Measurements from ENCODE around the gene TTLL11. TPM values are rescaled to one million over a fixed set of nuclear protein-coding genes. Genes with fewer than 3 reads are reported as not detected.

The TTLL11 gene
- total and polyA plus RNA-seq, 3 experiments from 2014 or later: 4.0 to 6.2 (median 4.5) TPM

DNA sequence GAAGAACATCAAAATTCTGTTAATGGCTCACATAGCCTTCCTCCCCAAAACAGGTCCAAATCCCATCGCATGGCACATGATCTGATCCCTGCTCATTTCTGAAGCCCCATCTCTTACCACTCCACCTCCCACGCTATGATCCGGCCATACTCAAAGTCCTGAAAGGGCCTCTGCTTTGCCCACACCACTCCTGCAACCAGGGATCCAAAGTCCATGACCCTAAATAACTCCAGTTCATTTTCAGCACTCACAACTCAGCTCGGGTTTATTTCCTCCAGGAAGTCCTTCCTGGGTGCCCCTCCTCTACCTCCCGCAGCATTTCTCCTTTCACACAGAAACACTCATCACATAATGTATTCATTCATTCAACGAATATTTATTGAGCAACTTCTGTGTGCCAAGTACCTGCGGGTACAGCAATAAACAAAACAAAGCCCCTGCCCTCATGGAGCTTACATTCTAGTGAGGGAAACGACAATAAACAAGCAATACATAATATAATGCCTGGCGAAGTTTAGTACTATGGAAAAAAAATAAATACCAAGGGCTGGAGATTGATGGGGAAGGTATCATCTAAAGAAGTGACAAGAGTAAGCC lies 2.7 kb downstream of the TTLL11 start:
- Mint-ChIP-seq H3K9me3 (no peaks in the 10 kb centered on the region), H3K36me3 (peaks cover 0 to 7% (median 7%) of the 10 kb centered on the region in 3 donors), H3K4me1 (peaks cover 32 to 48% (median 43%) of the 10 kb centered on the region in 3 donors), H3K27me3 (no peaks in the 10 kb centered on the region), H3K27ac (peak overlapping the region in 2 of 8 donors; percentile 70 to 87), H3K4me3 (peak overlapping the region in 4 of 7 donors; percentile 15 to 95 (median 42))
- ChIA-PET CTCF (no interaction called here), POLR2A (no interaction called here)
- Histone ChIP-seq H3K9me3 (ENCODE audit: low read length) (no peaks in the 10 kb centered on the region), H3K27ac (ENCODE audit: low read depth, low read length) (no peak overlapping the region), H3K4me3 (ENCODE audit: low read length) (no peak overlapping the region), H3K27me3 (ENCODE audit: insufficient read depth, low read length, poor library complexity, severe bottlenecking) (no peaks in the 10 kb centered on the region), H3K36me3 (ENCODE audit: insufficient read depth, low read length) (no peaks in the 10 kb centered on the region), H3K4me1 (ENCODE audit: insufficient read depth, low read length) (peaks cover 39% of the 10 kb centered on the region)
- no peak for DNase-seq

DNA sequence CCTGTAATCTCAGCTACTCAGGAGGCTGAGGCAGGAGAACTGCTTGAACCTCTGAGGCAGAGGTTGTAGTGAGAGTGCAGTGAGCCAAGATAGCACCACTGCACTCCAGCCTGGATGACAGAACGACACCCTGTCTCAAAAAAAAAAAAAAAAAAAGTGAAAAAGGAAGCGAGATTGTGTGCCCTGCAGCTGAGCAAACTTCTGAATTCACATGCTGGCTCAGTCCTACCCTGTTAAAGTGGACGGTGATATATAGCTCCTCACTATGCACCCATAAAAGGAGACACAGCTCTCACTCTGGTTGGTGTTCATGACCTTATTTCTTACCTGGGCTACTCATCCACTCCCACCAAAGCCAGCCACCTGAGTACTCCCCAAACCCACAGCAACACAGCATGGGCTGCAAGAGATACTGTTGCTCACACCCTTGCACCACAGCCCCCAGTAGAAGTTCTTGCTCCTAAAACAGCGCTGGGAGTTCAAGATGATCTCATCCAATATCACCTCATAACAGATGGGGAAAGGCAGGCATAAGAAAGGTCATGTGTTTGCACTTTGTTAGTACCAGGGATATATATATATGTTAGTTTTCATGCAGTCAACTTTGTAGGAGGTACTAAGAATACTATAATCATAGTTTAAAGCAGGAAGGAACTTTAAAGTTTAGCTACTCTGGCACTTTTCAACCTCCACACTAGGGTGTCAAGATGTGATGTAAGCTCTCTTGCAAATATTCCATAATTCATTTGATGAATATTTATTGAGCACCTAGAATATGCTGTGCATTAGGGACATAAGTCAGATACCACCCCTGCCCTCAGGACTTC lies 4.0 kb downstream of the TTLL11 start:
- H3K27ac Mint-ChIP-seq: no peak overlapping the region
- peaks cover 31% of the 10 kb centered on the region for H3K4me1 ChIP-seq (ENCODE audit: insufficient read depth, low read length)
- peak overlapping the region in 1 of 7 donors; percentile 18 for H3K4me3 Mint-ChIP-seq
- no peaks in the 10 kb centered on the region for H3K27me3 Mint-ChIP-seq
- H3K9me3 ChIP-seq (ENCODE audit: low read length): no peaks in the 10 kb centered on the region
- H3K27ac ChIP-seq (ENCODE audit: low read depth, low read length): no peak overlapping the region
- H3K9me3 Mint-ChIP-seq: no peaks in the 10 kb centered on the region
- CTCF ChIA-PET: interaction anchor here (1.4 to 2.2 kb wide), 3 partner anchors 9 to 13 kb away, joined by 4 to 11 read pairs (median 5); no protein-coding TSS in a partner anchor
- no peaks in the 10 kb centered on the region for H3K27me3 ChIP-seq (ENCODE audit: insufficient read depth, low read length, poor library complexity, severe bottlenecking)
- H3K4me3 ChIP-seq (ENCODE audit: low read length): no peak overlapping the region
- no peak for DNase-seq
- POLR2A ChIA-PET: no interaction called here
- peaks cover 24 to 40% (median 33%) of the 10 kb centered on the region in 3 donors for H3K4me1 Mint-ChIP-seq
- peaks cover 0 to 7% (median 7%) of the 10 kb centered on the region in 3 donors for H3K36me3 Mint-ChIP-seq
- no peaks in the 10 kb centered on the region for H3K36me3 ChIP-seq (ENCODE audit: insufficient read depth, low read length)

DNA sequence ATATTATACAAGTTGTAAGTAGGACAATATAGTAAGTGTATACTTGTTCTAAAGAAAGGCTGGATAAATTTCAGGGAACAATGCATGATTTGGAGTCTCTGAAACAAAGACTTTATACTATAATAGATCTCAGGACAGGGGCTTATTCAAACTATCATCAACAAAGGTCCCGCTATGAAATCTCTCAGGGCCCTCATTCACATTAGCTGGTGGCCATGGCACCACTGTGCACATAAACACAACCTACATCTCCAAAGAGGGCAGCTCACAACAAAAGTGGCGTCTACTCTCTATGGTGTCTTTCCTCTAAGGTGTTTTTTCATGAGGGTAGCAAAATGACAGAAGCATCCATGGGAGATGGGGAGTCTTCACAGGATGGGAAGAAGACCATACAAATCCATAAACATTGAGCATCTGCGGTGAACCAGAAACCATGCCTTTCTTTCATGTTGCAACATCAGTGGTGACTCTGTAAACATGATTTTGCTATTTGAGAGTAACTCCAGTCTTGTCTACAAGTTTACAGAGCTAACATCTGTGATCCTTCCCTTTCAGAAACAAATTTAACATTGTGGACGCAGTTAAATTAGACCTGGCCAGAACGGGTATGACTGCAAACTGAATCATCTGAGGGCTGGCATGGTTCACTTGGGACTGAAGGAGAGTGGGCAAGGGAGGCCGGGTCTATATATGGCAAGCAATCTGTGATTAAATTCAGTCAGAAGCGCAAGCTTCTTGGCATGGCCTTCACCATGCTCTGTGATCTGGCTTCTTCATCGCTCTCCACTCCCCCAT lies 5.5 kb downstream of the TTLL11 start:
- H3K36me3 ChIP-seq (ENCODE audit: insufficient read depth, low read length): no peaks in the 10 kb centered on the region
- CTCF ChIA-PET: interaction anchor here (1.4 to 2.2 kb wide), 3 partner anchors 10 to 14 kb away, joined by 4 to 11 read pairs (median 5); no protein-coding TSS in a partner anchor
- no peaks in the 10 kb centered on the region for H3K9me3 ChIP-seq (ENCODE audit: low read length)
- H3K4me1 ChIP-seq (ENCODE audit: insufficient read depth, low read length): peaks cover 24% of the 10 kb centered on the region
- H3K4me3 Mint-ChIP-seq: no peak overlapping the region
- no peaks in the 10 kb centered on the region for H3K9me3 Mint-ChIP-seq
- no peak overlapping the region for H3K27ac ChIP-seq (ENCODE audit: low read depth, low read length)
- no peak overlapping the region for H3K27ac Mint-ChIP-seq
- no peaks in the 10 kb centered on the region for H3K27me3 Mint-ChIP-seq
- peaks cover 0 to 7% (median 5%) of the 10 kb centered on the region in 3 donors for H3K36me3 Mint-ChIP-seq
- H3K4me1 Mint-ChIP-seq: peaks cover 21 to 34% (median 28%) of the 10 kb centered on the region in 3 donors
- no peak overlapping the region for H3K4me3 ChIP-seq (ENCODE audit: low read length)
- no peak for DNase-seq
- H3K27me3 ChIP-seq (ENCODE audit: insufficient read depth, low read length, poor library complexity, severe bottlenecking): no peaks in the 10 kb centered on the region
- POLR2A ChIA-PET: no interaction called here

DNA sequence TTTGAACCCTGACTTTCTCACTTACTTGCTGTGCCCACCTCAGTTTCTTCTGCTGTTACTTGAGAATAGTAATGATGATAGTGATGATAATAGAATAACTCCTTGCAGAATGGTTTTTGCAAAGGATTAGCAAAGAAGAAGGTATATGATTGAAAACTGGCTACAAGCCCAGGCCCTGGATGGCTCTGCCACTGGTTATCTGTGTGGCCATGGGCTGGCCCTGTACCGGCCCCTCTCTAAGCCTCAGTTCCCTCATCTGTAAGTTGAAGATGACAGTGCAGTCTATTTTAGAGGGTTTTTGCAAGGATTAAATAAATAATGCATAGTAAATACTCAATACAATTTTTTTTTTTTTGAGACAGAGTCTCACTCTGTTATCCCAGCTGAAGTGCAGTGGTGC lies 6.2 kb downstream of the TTLL11 start:
- POLR2A ChIA-PET: no interaction called here
- Histone ChIP-seq H3K36me3 (ENCODE audit: insufficient read depth, low read length) (no peaks in the 10 kb centered on the region), H3K4me1 (ENCODE audit: insufficient read depth, low read length) (peaks cover 17% of the 10 kb centered on the region), H3K27ac (ENCODE audit: low read depth, low read length) (no peak overlapping the region), H3K9me3 (ENCODE audit: low read length) (no peaks in the 10 kb centered on the region), H3K27me3 (ENCODE audit: insufficient read depth, low read length, poor library complexity, severe bottlenecking) (no peaks in the 10 kb centered on the region), H3K4me3 (ENCODE audit: low read length) (no peak overlapping the region)
- Mint-ChIP-seq H3K4me3 (no peak overlapping the region), H3K9me3 (no peaks in the 10 kb centered on the region), H3K36me3 (peaks cover 0 to 7% (median 2%) of the 10 kb centered on the region in 3 donors), H3K27me3 (no peaks in the 10 kb centered on the region), H3K27ac (no peak overlapping the region), H3K4me1 (peaks cover 16 to 28% (median 22%) of the 10 kb centered on the region in 3 donors)
- CTCF ChIA-PET: interaction anchor here (2.2 kb wide), 1 partner anchor 12 kb away, joined by 11 read pairs; no protein-coding TSS in a partner anchor
- no peak for DNase-seq

DNA sequence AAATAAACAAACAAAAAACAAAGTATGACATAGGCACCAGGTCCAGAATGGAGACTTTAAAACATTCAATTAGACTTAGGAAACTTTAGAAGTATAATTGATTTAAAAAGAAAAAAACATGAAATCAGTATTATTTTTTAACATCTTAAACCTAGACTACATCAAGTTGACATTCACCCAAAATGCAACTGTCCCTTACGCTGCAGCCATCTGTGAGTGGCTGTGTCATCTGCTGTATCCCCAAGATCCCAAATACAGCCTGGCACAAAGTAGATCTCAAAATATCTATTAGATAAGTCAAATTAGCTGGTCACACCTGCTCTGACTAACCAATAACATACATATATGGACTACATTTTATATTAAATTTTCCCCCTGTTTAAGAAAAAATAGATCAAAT lies 7.8 kb downstream of the TTLL11 start:
- no peak for DNase-seq
- H3K4me3 ChIP-seq (ENCODE audit: low read length): no peak overlapping the region
- H3K27me3 ChIP-seq (ENCODE audit: insufficient read depth, low read length, poor library complexity, severe bottlenecking): no peaks in the 10 kb centered on the region
- Mint-ChIP-seq H3K36me3 (peaks cover 0 to 4% (median 1%) of the 10 kb centered on the region in 3 donors), H3K27ac (no peak overlapping the region), H3K4me3 (no peak overlapping the region), H3K9me3 (no peaks in the 10 kb centered on the region), H3K27me3 (no peaks in the 10 kb centered on the region), H3K4me1 (peaks cover 4 to 12% (median 6%) of the 10 kb centered on the region in 3 donors)
- CTCF ChIA-PET: interaction anchor here (2.2 kb wide), 1 partner anchor 14 kb away, joined by 8 read pairs; no protein-coding TSS in a partner anchor
- POLR2A ChIA-PET: no interaction called here
- H3K4me1 ChIP-seq (ENCODE audit: insufficient read depth, low read length): peaks cover 3% of the 10 kb centered on the region
- no peaks in the 10 kb centered on the region for H3K36me3 ChIP-seq (ENCODE audit: insufficient read depth, low read length)
- H3K9me3 ChIP-seq (ENCODE audit: low read length): no peaks in the 10 kb centered on the region
- H3K27ac ChIP-seq (ENCODE audit: low read depth, low read length): no peak overlapping the region

DNA sequence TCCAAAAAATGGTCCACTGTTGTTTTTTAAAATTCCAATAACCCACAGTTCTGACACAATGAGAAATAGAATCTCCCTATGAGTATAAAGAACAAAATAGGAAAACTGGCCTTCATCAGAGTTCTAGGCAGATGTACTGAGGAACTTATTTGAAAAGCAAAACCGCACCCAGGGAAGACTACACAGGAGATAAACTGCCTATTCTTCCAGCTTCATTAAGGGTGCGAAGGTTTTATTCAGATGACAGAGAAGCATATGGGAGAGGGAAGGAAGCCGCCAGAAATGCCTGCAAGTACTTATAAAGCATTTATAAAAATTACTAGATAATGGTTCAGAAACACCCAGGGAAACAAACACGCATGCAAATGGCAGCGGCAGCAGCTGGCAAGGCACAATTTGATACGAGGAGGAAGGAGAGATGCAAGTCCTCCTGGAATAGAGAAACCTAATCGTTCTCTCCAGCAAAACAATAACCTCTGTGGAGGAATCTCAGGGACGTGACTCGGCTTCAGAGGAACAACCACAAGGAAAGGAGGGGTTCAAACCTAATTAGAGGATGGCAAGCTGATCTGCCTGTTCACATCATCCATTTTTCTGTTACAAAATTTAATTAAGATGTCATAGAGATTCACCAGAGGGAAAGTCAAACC lies 9.0 kb downstream of the TTLL11 start:
- Mint-ChIP-seq H3K36me3 (peaks cover 0 to 3% (median 3%) of the 10 kb centered on the region in 3 donors), H3K4me3 (no peak overlapping the region), H3K9me3 (no peaks in the 10 kb centered on the region), H3K27ac (peak overlapping the region in 1 of 8 donors; percentile 65), H3K4me1 (peaks cover 2 to 9% (median 3%) of the 10 kb centered on the region in 3 donors), H3K27me3 (no peaks in the 10 kb centered on the region)
- H3K27ac ChIP-seq (ENCODE audit: low read depth, low read length): no peak overlapping the region
- no peaks in the 10 kb centered on the region for H3K36me3 ChIP-seq (ENCODE audit: insufficient read depth, low read length)
- no peak for DNase-seq
- H3K4me1 ChIP-seq (ENCODE audit: insufficient read depth, low read length): no peaks in the 10 kb centered on the region
- CTCF ChIA-PET: interaction anchor here (2.2 kb wide), 1 partner anchor 15 kb away, joined by 8 read pairs; no protein-coding TSS in a partner anchor
- no peak overlapping the region for H3K4me3 ChIP-seq (ENCODE audit: low read length)
- no peaks in the 10 kb centered on the region for H3K9me3 ChIP-seq (ENCODE audit: low read length)
- POLR2A ChIA-PET: no interaction called here
- no peaks in the 10 kb centered on the region for H3K27me3 ChIP-seq (ENCODE audit: insufficient read depth, low read length, poor library complexity, severe bottlenecking)

DNA sequence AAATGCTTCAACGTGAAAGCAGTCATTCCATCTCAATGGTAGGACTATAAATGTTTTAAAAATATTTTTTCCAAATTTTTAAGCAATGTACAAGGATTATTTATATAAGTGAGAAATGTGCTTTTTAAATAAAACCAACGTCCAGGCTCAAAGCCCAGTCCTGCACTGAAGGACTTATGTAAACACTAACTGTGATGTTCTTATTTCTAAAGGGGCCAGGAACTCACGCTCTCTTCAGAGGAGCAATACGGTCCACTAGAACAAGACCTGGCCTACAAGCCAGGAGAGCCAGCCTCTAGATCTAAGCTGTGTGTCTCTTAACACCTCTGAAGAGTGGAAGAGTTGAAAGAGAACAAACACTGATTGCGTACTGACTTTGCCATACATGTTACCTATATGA lies 12.1 kb downstream of the TTLL11 start:
- no peak overlapping the region for H3K27ac ChIP-seq (ENCODE audit: low read depth, low read length)
- H3K4me3 Mint-ChIP-seq: no peak overlapping the region
- peaks cover 5 to 18% (median 12%) of the 10 kb centered on the region in 5 donors for H3K9me3 Mint-ChIP-seq
- H3K27ac Mint-ChIP-seq: no peak overlapping the region
- POLR2A ChIA-PET: no interaction called here
- H3K9me3 ChIP-seq (ENCODE audit: low read length): no peaks in the 10 kb centered on the region
- peaks cover 0 to 9% (median 3%) of the 10 kb centered on the region in 3 donors for H3K4me1 Mint-ChIP-seq
- no peaks in the 10 kb centered on the region for H3K27me3 Mint-ChIP-seq
- no peak for DNase-seq
- peaks cover 8 to 31% (median 10%) of the 10 kb centered on the region in 3 donors for H3K36me3 Mint-ChIP-seq
- no peaks in the 10 kb centered on the region for H3K36me3 ChIP-seq (ENCODE audit: insufficient read depth, low read length)
- H3K27me3 ChIP-seq (ENCODE audit: insufficient read depth, low read length, poor library complexity, severe bottlenecking): no peaks in the 10 kb centered on the region
- CTCF ChIA-PET: no interaction called here
- no peaks in the 10 kb centered on the region for H3K4me1 ChIP-seq (ENCODE audit: insufficient read depth, low read length)
- H3K4me3 ChIP-seq (ENCODE audit: low read length): no peak overlapping the region
